Pericardium fibroblast (primary cell): ENCODE results near the gene TRAF3IP3. TPM values are rescaled to one million over a fixed set of nuclear protein-coding genes. Genes with fewer than 3 reads are reported as not detected.

Experiments used
- total RNA-seq: library from RNA; depleted of rRNA; stranded (reverse); fragments of >200 nt; gene quantifications from 2 replicates; pipeline ENCODE4 v1.2.3, GENCODE V29; 2015

TRAF3IP3 gene, protein sequence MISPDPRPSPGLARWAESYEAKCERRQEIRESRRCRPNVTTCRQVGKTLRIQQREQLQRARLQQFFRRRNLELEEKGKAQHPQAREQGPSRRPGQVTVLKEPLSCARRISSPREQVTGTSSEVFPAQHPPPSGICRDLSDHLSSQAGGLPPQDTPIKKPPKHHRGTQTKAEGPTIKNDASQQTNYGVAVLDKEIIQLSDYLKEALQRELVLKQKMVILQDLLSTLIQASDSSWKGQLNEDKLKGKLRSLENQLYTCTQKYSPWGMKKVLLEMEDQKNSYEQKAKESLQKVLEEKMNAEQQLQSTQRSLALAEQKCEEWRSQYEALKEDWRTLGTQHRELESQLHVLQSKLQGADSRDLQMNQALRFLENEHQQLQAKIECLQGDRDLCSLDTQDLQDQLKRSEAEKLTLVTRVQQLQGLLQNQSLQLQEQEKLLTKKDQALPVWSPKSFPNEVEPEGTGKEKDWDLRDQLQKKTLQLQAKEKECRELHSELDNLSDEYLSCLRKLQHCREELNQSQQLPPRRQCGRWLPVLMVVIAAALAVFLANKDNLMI
- not detected in 2 replicates for total RNA-seq

GRCh38 chr1:209755926-209756614 is at the start of gene TRAF3IP3:
TRAF3IP3 (plus strand) TSS chr1:209756053; CDS start chr1:209760040, 3,987 bp downstream.

DNA sequence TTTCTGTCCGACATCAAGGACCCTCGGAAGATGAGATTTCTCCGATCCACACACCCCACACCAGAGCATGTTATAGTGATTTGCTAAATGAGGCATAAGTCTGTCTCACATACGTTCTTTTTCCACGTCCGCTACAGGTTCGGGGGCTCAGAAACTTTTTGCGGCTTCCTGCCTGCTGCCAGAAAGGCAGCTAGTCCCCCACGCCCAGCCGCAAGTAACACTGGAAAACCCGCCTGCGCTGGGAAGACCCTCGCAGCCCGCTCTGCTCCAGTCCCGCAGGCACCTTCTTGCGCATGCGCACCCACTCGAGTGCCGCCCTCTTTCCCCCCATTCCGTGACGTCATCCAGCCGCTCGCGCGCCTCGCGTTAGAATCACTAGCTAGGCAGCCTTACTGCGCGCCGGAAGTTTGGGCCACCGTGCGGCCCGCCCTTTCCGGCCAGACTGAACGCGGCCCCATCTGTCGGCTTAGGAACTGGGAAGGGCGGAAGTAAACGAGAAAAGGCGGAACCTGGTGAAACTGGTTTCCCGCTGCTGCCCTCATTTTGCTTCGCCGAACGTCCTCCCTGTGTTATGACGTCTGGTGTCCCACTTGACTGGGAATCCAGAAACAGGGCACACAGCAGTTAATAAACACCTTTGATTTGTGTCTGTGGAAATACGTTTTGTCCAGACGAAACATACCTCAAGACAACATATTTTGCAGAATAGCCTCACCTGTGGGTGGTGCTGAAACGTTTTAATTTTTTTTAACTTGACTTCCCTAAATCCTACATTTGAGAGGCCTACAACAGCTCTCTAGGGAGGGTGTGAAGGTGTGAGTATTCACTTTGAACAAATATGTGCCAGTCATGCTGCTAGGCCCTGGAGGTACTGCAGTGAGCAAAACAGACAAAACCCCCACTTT is 28.7 kb downstream of the TRAF3IP3 start, which contains the start of gene C1orf74:
Gene C1orf74 (minus strand): TSS at position 295 of the 905 bp plus-strand sequence. CDS start 925 bp downstream, outside the sequence.

DNA sequence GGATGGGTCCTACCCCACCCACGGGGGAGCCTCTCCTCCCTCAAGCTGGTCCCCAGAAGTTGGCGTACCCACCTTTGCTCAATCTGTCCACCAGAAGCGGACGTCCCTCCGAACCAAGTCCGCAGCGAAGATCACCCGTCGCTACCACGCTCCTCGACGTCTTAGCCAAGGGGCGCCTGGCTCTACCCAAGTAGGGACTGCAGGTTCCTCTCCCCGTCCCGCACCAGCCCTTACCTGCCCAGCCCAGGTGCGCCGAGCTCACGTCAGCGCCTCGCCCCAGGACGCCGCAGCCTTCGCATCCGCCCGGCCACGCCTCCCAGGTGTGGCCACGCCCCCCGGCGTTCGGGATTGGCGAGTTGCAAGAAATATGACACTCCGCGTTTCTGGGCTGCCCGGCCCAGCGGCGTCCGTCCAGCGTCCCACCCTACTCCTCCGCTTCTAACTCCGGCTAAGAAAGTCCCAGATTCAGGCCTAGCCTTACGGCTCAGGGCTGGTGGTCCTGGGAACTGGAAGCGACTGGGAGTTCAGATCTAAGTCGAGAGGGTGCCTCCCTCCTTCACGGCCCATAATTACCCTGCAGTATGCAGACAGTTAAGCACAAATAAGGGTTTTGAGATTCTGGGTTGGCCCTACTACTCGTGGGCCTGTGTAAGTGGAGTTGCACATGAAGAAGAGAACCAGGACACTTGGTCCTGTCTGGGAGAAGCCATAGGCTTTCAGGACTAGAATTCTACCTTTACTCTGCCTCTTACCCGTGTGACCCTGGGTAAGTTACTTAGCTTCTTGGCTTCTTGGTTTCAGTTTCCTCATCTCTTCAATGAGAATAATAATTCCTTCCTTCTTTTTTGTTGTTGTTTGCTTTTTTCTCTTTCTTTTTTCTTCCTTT is 50.3 kb downstream of the TRAF3IP3 start, which contains the start of gene IRF6:
Gene IRF6 (minus strand): TSS at position 268 of the 886 bp plus-strand sequence. CDS start 4,729 bp downstream, outside the sequence.

DNA sequence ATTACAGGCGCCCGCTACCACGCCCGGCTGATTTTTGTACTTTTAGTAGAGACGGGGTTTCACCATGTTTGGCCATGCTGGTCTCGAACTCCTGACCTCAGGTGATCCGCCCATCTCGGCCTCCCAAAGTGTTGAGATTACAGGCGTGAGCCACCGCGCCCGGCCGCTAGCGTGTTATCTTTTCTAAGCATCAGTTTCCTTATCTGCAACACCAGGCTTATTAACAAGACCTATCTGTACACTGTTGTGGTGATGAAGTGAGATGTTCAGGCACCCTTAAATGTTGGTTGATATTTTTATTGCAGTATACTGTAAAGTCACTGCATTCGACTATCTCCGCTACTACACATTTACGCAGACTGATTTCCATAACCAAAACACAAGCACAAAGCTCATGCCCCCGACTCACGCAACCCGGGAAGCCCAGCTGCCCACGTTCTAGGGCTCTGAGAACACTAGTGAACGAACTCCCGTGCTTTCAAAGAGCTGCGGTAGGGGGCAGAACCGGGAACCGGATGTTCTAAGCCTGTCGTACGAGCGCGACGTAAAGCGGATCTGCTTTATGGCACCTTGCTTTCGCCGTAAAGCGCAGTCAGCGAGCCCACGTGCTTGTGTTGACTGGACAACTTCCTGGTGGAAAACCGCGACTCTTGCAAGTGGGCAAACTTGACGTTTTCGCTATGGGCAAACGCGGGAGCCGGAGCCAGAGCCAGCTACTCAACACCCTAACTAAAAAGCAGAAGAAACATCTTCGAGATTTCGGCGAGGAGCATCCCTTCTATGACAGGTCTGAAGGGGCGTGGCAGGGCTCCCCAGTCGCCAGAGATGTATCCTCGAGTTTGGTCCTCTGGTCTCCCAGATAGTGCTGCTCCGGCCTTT is 71.8 kb downstream of the TRAF3IP3 start, which contains the start of gene UTP25:
Gene UTP25 (plus strand): TSS at position 589 of the 879 bp plus-strand sequence. CDS start 92 bp downstream, at position 681.

Other genes starting within 250 kb of the TRAF3IP3 start
- 0.58 TPM in 1 of 2 replicates, not detected in the other for gene CAMK1G, start 172.3 kb upstream of the TRAF3IP3 start, total RNA-seq
- gene LAMB3, start 103.6 kb upstream of the TRAF3IP3 start, total RNA-seq: 0.51 and 2.6 TPM in 2 replicates
- 59.2 and 105 TPM in 2 replicates for gene G0S2, start 80.6 kb upstream of the TRAF3IP3 start, total RNA-seq
- 31.7 and 49.4 TPM in 2 replicates for gene HSD11B1, start 51.2 kb upstream of the TRAF3IP3 start, total RNA-seq
- gene C1orf74, start 28.5 kb downstream of the TRAF3IP3 start, total RNA-seq: 0.60 and 1.4 TPM in 2 replicates
- gene IRF6, start 50.1 kb downstream of the TRAF3IP3 start, total RNA-seq: 0.09 and 0.35 TPM in 2 replicates
- gene UTP25, start 71.9 kb downstream of the TRAF3IP3 start, total RNA-seq: 3.0 and 4.4 TPM in 2 replicates
- gene SYT14, start 182.2 kb downstream of the TRAF3IP3 start, total RNA-seq: 0.26 and 0.35 TPM in 2 replicates